GM10266 (cell line): ENCODE results near the gene AKT3.

ENCODE experiments used
- DNase-seq: peaks from one replicate; pipeline ENCODE4 v3.0.0; 2012; ENCODE audit errors: extremely low spot score
- CTCF ChIP-seq: IDR thresholded peaks from 2 replicates; pipeline ENCODE4 v1.5.1; 2012; ENCODE audit warnings: mild to moderate bottlenecking, low read depth; ENCODE audit not compliant: control insufficient read depth, insufficient read depth; ENCODE audit errors: missing control alignments

Gene AKT3

GRCh38 chr1:243550276-243550675 is 299.8 kb downstream of the AKT3 start:
- TF ChIP-seq CTCF = no peak

GRCh38 chr1:243549791-243550190 is 300.3 kb downstream of the AKT3 start:
- no peak for TF ChIP-seq CTCF
- no peak for DNase-seq

More at GRCh38 chr1:243550276-243550675, 299.8 kb downstream of the AKT3 start:
- DNase-seq = no peak

GRCh38 chr1:243549108-243549507 is 300.9 kb downstream of the AKT3 start:
- DNase-seq = no peak
- no peak for TF ChIP-seq CTCF

GRCh38 chr1:243548516-243548915 is 301.5 kb downstream of the AKT3 start:
- DNase-seq = no peak
- TF ChIP-seq CTCF = no peak

GRCh38 chr1:243547891-243548290 is 302.2 kb downstream of the AKT3 start:
- TF ChIP-seq CTCF = no peak
- DNase-seq = no peak

GRCh38 chr1:243546457-243546856 is 303.6 kb downstream of the AKT3 start:
- DNase-seq = no peak
- no peak for TF ChIP-seq CTCF

- TF ChIP-seq CTCF = no peak
- no peak for DNase-seq
These were observed 306.5 kb downstream of the AKT3 start for GRCh38 chr1:243543501-243543900.
